Stimulated activated CD8-positive, alpha-beta memory T cell treated with anti-CD3 and anti-CD28 coated beads, Interleukin-7, amount 100 ng/mL, for 4 hours (primary cell): ENCODE results near the gene WNT6.

ENCODE experiments used
- DNase-seq, 2 donors: peaks; one replicate each; pipeline ENCODE4 v3.0.0-alpha.2; 2020; ENCODE audit warnings: low read depth in 2 of 2

Gene WNT6

GRCh38 chr2:218877891-218878290 is 18.3 kb downstream of the WNT6 start:
- no peak for DNase-seq

- no peak for DNase-seq
Observed at GRCh38 chr2:218878486-218878885, 18.9 kb downstream of the WNT6 start.

- DNase-seq, result no peak
Observed at GRCh38 chr2:218878926-218879761, 19.5 kb downstream of the WNT6 start.

GRCh38 chr2:218879776-218880101 is 20.1 kb downstream of the WNT6 start:
- DNase-seq, result no peak

- peak; percentile 81 to 83 for DNase-seq
Observed at GRCh38 chr2:218880102-218880858, 20.7 kb downstream of the WNT6 start, which contains the start of gene WNT10A. Gene WNT10A, plus strand, starts transcription at chr2:218880852. Its CDS starts 144 bp downstream, at chr2:218880996.

GRCh38 chr2:218880859-218881594 is 21.4 kb downstream of the WNT6 start:
- no peak for DNase-seq

- no peak for DNase-seq
Observed at GRCh38 chr2:218881744-218882460, 22.3 kb downstream of the WNT6 start.

GRCh38 chr2:218882461-218882816 is 22.8 kb downstream of the WNT6 start:
- no peak for DNase-seq

- no peak for DNase-seq
Observed at GRCh38 chr2:218882866-218883366, 23.3 kb downstream of the WNT6 start.

GRCh38 chr2:218883491-218884490 is 24.2 kb downstream of the WNT6 start:
- peak in 1 of 2 donors; percentile 48 for DNase-seq

GRCh38 chr2:218884519-218884918 is 24.9 kb downstream of the WNT6 start:
- no peak for DNase-seq

- no peak for DNase-seq
Observed at GRCh38 chr2:218885981-218886947, 26.7 kb downstream of the WNT6 start.

- no peak for DNase-seq
Observed at GRCh38 chr2:218887079-218887478, 27.5 kb downstream of the WNT6 start.

- DNase-seq, result no peak
Observed at GRCh38 chr2:218888341-218888740, 28.7 kb downstream of the WNT6 start.

- no peak for DNase-seq
Observed at GRCh38 chr2:218889937-218890336, 30.3 kb downstream of the WNT6 start.

GRCh38 chr2:218890369-218890768 is 30.8 kb downstream of the WNT6 start:
- DNase-seq, result no peak

- no peak for DNase-seq
Observed at GRCh38 chr2:218891275-218892135, 31.9 kb downstream of the WNT6 start.

GRCh38 chr2:218892693-218893348 is 33.2 kb downstream of the WNT6 start:
- DNase-seq, result peak; percentile 64 to 83
